PC-3 (cell line): ENCODE measurements around the gene AOPEP. TPM values are rescaled to one million over a fixed set of nuclear protein-coding genes. Genes with fewer than 3 reads are reported as not detected.
A peak's percentile ranks its signal among the peaks of the same experiment; 100 is the strongest.

Experiments used
- ATAC-seq: fragments of 200-7000 bp; cut with Tn5 transposase; 2 replicates; pipeline ENCODE4 v1.9.1; 2020; ENCODE audit warnings: mild to moderate bottlenecking, moderate library complexity
- BruUV-seq: library from RNA; stranded (reverse); fragments of 400-500 nt; replicated peaks from 2 replicates; lab custom pipeline; 2021; lab: Mats Ljungman, UMichigan
- CTCF ChIA-PET: fragments of 300-600 bp; sonication (Branson Sonifier 250); formaldehyde crosslinking; loops from one replicate; lab custom pipeline; 2022; ENCODE audit warnings: antibody characterized with exemption; lab: Charles Lee
- POLR2A ChIA-PET: fragments of 300-600 bp; sonication (Branson Sonifier 250); formaldehyde crosslinking; loops from one replicate; lab custom pipeline; 2022; ENCODE audit warnings: antibody characterized with exemption; ENCODE audit not compliant: unreplicated experiment; lab: Charles Lee
- DNase-seq: peaks from one replicate; pipeline ENCODE4 v3.0.0-alpha.2; 2015
- H2AFZ ChIP-seq: fragments of 300-600 bp; sonication (generic); 2 replicates; pipeline ENCODE4 v1.6.0; 2016; ENCODE audit warnings: antibody characterized with exemption, low read length
- H3F3A ChIP-seq: fragments of 300-600 bp; sonication (generic); one replicate; pipeline ENCODE4 v1.6.0; 2017; ENCODE audit warnings: antibody characterized with exemption, low read length, control low read depth, mild to moderate bottlenecking; ENCODE audit not compliant: unreplicated experiment
- H3K27ac ChIP-seq: fragments of 300-600 bp; sonication (generic); 2 replicates; pipeline ENCODE4 v1.5.1; 2016; ENCODE audit warnings: mild to moderate bottlenecking, low read length
- H3K27me3 ChIP-seq: fragments of 300-600 bp; sonication (generic); 2 replicates; pipeline ENCODE4 v1.6.1; 2016; ENCODE audit warnings: low read length, mixed read lengths
- H3K36me3 ChIP-seq: fragments of 300-600 bp; sonication (generic); 2 replicates; pipeline ENCODE4 v1.6.1; 2016; ENCODE audit warnings: low read depth, mixed run types, low read length, mixed read lengths
- H3K4me1 ChIP-seq: fragments of 300-600 bp; sonication (generic); 2 replicates; pipeline ENCODE4 v1.5.1; 2016; ENCODE audit warnings: low read length; ENCODE audit not compliant: insufficient read depth
- H3K4me2 ChIP-seq: fragments of 300-600 bp; sonication (generic); 2 replicates; pipeline ENCODE4 v1.6.0; 2016; ENCODE audit warnings: low read length
- H3K4me3 ChIP-seq: fragments of 300-600 bp; sonication (generic); 2 replicates; pipeline ENCODE4 v1.5.1; 2016; ENCODE audit warnings: mild to moderate bottlenecking, low read length, mixed read lengths
- H3K79me2 ChIP-seq: fragments of 300-600 bp; sonication (generic); 2 replicates; pipeline ENCODE4 v1.6.1; 2017; ENCODE audit warnings: low read length, mixed read lengths
- H3K9ac ChIP-seq: fragments of 300-600 bp; sonication (generic); 2 replicates; pipeline ENCODE4 v1.6.0; 2016; ENCODE audit warnings: mild to moderate bottlenecking, low read length
- H3K9me2 ChIP-seq: fragments of 300-600 bp; sonication (generic); replicated peaks from 2 replicates; pipeline ENCODE4 v1.6.1; 2016; ENCODE audit warnings: mixed run types, low read length, mixed read lengths
- H3K9me3 ChIP-seq: fragments of 300-600 bp; sonication (generic); 2 replicates; pipeline ENCODE4 v1.6.1; 2016; ENCODE audit warnings: low read length, mixed read lengths
- H4K20me1 ChIP-seq: fragments of 300-600 bp; sonication (generic); 2 replicates; pipeline ENCODE4 v1.6.1; 2016; ENCODE audit warnings: low read length, mixed read lengths
- EZH2 ChIP-seq: fragments of 300-600 bp; sonication (generic); IDR thresholded peaks from one replicate; pipeline ENCODE4 v1.6.1; 2017; ENCODE audit warnings: antibody characterized with exemption, mild to moderate bottlenecking, low read length; ENCODE audit not compliant: unreplicated experiment
- EZH2phosphoT487 ChIP-seq: fragments of 300-600 bp; sonication (generic); IDR thresholded peaks from 2 replicates; pipeline ENCODE4 v1.6.1; 2018; ENCODE audit warnings: mild to moderate bottlenecking, antibody characterized with exemption, low read length, borderline replicate concordance
- intact Hi-C: fragments of 100-400 bp; cut with micrococcal nuclease; formaldehyde crosslinking; loops from 2 replicates; pipeline ENCODE4 v1.9.0; 2023
- total RNA-seq: library from RNA; depleted of rRNA; stranded (reverse); fragments of >200 nt; gene quantifications from 2 replicates; pipeline ENCODE4 v1.2.3, GENCODE V29; 2014
- TF ChIP-seq, protein P1 (sequence below): fragments of 300-600 bp; sonication (generic); conservative IDR thresholded peaks from 2 replicates; pipeline ENCODE4 v1.5.1; 2017; ENCODE audit warnings: antibody characterized with exemption, low read depth, mild to moderate bottlenecking, low read length

Gene AOPEP
- total RNA-seq, 1 experiment from 2014 or later: 23.1 TPM

DNA sequence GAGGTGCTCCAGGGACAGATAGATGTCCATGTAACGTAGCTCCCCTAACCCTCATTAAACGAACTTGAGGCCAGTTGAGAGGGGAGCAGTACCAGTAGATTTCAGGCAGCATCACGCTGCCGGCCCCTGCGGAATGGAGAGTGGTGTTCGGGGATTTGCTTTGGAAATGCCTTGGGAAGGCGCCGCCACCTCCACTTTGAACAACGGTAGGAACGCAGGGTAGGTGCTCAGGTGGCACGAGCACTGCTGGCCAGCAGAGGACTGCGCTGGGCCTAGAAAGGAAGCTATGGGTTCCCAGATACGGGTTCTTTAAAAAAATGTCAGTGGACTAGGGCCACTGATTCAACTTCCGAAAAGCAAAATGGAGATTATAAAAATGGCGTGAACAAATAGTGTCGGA is 319.3 kb downstream of the AOPEP start:
- intact Hi-C loops: loop anchor here (5.0 kb wide), 1 partner anchor 38 kb away; no protein-coding TSS in a partner anchor
- no TSS peak for BruUV-seq
- Histone ChIP-seq H3K27me3 (no peaks in the 10 kb centered on the region), H3K79me2 (peaks cover 18% of the 10 kb centered on the region), H4K20me1 (0 out of 2 replicates have a peak, but pooled peaks cover 3% of the 10 kb centered on the region), H3K4me1 (peaks cover 20% of the 10 kb centered on the region), H3F3A (no peaks in the 10 kb centered on the region), H3K9me2 (no peaks in the 10 kb centered on the region), H2AFZ (no peak overlapping the region), H3K27ac (no peak overlapping the region), H3K4me3 (no peak overlapping the region), H3K9ac (no peak overlapping the region), H3K9me3 (no peaks in the 10 kb centered on the region), H3K36me3 (no peaks in the 10 kb centered on the region), H3K4me2 (no peak overlapping the region)
- ATAC-seq (no peak), DNase-seq (no peak)
- POLR2A ChIA-PET: no interaction called here
- no peak for TF ChIP-seq EZH2
- no peak for TF ChIP-seq EZH2phosphoT487
- TF ChIP-seq, protein P1, sequence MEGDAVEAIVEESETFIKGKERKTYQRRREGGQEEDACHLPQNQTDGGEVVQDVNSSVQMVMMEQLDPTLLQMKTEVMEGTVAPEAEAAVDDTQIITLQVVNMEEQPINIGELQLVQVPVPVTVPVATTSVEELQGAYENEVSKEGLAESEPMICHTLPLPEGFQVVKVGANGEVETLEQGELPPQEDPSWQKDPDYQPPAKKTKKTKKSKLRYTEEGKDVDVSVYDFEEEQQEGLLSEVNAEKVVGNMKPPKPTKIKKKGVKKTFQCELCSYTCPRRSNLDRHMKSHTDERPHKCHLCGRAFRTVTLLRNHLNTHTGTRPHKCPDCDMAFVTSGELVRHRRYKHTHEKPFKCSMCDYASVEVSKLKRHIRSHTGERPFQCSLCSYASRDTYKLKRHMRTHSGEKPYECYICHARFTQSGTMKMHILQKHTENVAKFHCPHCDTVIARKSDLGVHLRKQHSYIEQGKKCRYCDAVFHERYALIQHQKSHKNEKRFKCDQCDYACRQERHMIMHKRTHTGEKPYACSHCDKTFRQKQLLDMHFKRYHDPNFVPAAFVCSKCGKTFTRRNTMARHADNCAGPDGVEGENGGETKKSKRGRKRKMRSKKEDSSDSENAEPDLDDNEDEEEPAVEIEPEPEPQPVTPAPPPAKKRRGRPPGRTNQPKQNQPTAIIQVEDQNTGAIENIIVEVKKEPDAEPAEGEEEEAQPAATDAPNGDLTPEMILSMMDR: no peak
- CTCF ChIA-PET: no interaction called here

DNA sequence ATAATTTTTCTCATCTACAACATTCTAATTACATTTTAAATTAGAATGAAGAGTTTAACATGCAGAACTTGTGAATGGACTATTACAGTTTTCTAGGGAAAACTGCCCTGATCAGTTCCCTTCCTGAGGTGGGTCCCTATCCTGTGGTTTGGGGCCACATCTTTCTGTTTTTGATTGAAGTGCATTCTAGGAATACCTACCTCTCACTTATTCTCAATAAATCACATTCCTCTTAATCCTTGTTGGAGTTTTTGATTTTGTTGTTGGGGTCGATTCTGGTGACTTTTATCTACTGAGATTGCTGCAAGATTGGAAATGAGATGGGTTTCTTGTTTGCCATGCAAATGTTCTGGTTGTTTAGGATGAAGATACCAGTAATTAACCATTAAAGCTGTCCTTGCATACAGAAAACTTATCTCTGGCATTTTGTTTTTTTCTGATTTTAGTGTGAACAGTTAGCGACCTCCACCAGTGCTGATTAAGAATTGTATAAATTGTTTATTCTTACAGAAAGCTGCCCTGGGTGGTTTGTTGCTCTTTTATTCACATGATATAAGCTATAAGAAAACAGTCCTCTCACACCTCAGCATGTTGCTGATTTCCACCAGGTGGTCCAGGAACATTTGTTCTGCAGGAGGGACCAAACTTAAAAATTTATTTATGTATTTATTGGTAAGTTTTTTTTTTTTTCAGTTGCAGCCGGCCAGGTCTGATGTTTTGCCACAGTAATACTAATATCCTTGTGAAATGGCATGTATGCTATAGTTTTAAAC is 321.1 kb downstream of the AOPEP start:
- no peaks in the 10 kb centered on the region for H3K9me3 ChIP-seq
- H3K4me1 ChIP-seq: peaks cover 21% of the 10 kb centered on the region
- ChIA-PET POLR2A (no interaction called here), CTCF (no interaction called here)
- no peaks in the 10 kb centered on the region for H3F3A ChIP-seq
- intact Hi-C loops: loop anchor here (5.0 kb wide), 1 partner anchor 40 kb away; no protein-coding TSS in a partner anchor
- no peak overlapping the region for H3K9ac ChIP-seq
- no peaks in the 10 kb centered on the region for H3K27me3 ChIP-seq
- peaks cover 36% of the 10 kb centered on the region for H3K79me2 ChIP-seq
- H3K36me3 ChIP-seq: no peaks in the 10 kb centered on the region
- H2AFZ ChIP-seq: peak overlapping the region; percentile 55; the same call in 1 of the 2 replicates
- TF ChIP-seq, protein P1: no peak
- no peak for TF ChIP-seq EZH2phosphoT487
- no peak for TF ChIP-seq EZH2
- peak overlapping the region; percentile 92 for H3K4me3 ChIP-seq
- peak overlapping the region; percentile 91 for H3K4me2 ChIP-seq
- no peaks in the 10 kb centered on the region for H3K9me2 ChIP-seq
- H3K27ac ChIP-seq: peak overlapping the region; percentile 70
- no TSS peak for BruUV-seq
- no peak for DNase-seq
- ATAC-seq: no peak
- H4K20me1 ChIP-seq: 0 out of 2 replicates have a peak, but pooled peaks cover 3% of the 10 kb centered on the region
